Testis (tissue), 3 donors: Measurements from ENCODE around the gene LPAR1. TPM values are rescaled to one million over a fixed set of nuclear protein-coding genes. Genes with fewer than 3 reads are reported as not detected.

Experiments used
- DNase-seq: peaks from one replicate; pipeline ENCODE4 v3.0.0-alpha.2; 2019
- H3K27ac ChIP-seq, 2 donors: fragments of 200-600 bp; sonication (generic); one replicate each; pipeline ENCODE4 v1.5.1; 2019
- H3K27me3 ChIP-seq: fragments of 200-600 bp; sonication (generic); one replicate; pipeline ENCODE4 v1.5.1; 2019
- H3K36me3 ChIP-seq: fragments of 200-600 bp; sonication (generic); one replicate; pipeline ENCODE4 v1.5.1; 2017; ENCODE audit warnings: low read depth; ENCODE audit errors: missing control alignments
- H3K4me1 ChIP-seq: fragments of 200-600 bp; sonication (generic); one replicate; pipeline ENCODE4 v1.5.1; 2019
- H3K4me3 ChIP-seq, 2 donors: fragments of 200-600 bp; sonication (generic); one replicate each; pipeline ENCODE4 v1.5.1; 2017 to 2019
- H3K9me3 ChIP-seq: fragments of 200-600 bp; sonication (generic); one replicate; pipeline ENCODE4 v1.5.1; 2017
- CTCF ChIP-seq, 3 experiments: fragments of 450-650 bp in 2 of 3; fragments of 200-600 bp in 1 of 3; sonication (generic) in 1 of 3; IDR thresholded peaks; one replicate each; pipeline ENCODE4 v1.5.1; 2016 to 2019; ENCODE audit warnings: antibody characterized with exemption in 3 of 3, mild to moderate bottlenecking in 2 of 3, moderate library complexity in 1 of 3
- POLR2A ChIP-seq: fragments of 450-650 bp; IDR thresholded peaks from one replicate; pipeline ENCODE4 v1.6.1; 2017; ENCODE audit warnings: antibody characterized with exemption, mild to moderate bottlenecking, moderate library complexity
- WGBS, 2 donors: methylation state at CpG; one replicate each; pipeline ENCODE4 v1.1.5; 2018; 5-methylcytosine and 5-hydroxymethylcytosine counted together
- intact Hi-C: fragments of 100-400 bp; cut with DNase I; formaldehyde crosslinking; loops from one replicate; pipeline ENCODE4 v1.15.1; 2023; ENCODE audit warnings: low total_unique reads
- polyA plus RNA-seq: library from polyadenylated mRNA; stranded (reverse); fragments of 350-450 nt; fragmentation: Illumina TruSeq; extraction: RNeasy Lipid Tissue Mini Kit (QIAGEN cat#74804); gene quantifications from one replicate; pipeline ENCODE4 v1.2.3, GENCODE V29; 2014; ENCODE audit warnings: low read depth, low replicate concordance; ENCODE audit not compliant: insufficient read depth
- total RNA-seq, 2 donors: library from RNA; depleted of rRNA; stranded (reverse); fragments of >200 nt; gene quantifications; one replicate each; pipeline ENCODE4 v1.2.3, GENCODE V29; 2016

LPAR1 gene
- total and polyA plus RNA-seq, 3 donors from 2014 or later = 13.1 to 23.9 (median 19.5) TPM

- no peak for TF ChIP-seq CTCF (IDR thresholded peaks at IDR 0.05)
- TF ChIP-seq POLR2A = no peak
- DNase-seq = no peak
- Histone ChIP-seq H3K36me3 (no peaks in the 10 kb centered on the region), H3K27ac (no peak overlapping the region), H3K4me3 (no peak overlapping the region), H3K27me3 (no peaks in the 10 kb centered on the region), H3K4me1 (no peaks in the 10 kb centered on the region), H3K9me3 (no peaks in the 10 kb centered on the region)
- WGBS, 2 donors = 85 to 87% methylated on average over 5 of the region's 5 CpGs
- intact Hi-C loops = no loop called here
These were observed 90.7 kb downstream of the LPAR1 start for GRCh38 chr9:110947491-110948044.

- TF ChIP-seq POLR2A (no peak), CTCF (IDR thresholded peaks at IDR 0.05) (no peak)
These were observed 95.7 kb downstream of the LPAR1 start for GRCh38 chr9:110942522-110942921.

GRCh38 chr9:110940951-110941557 is 97.2 kb downstream of the LPAR1 start:
- Histone ChIP-seq H3K9me3 (no peaks in the 10 kb centered on the region), H3K27me3 (no peaks in the 10 kb centered on the region), H3K27ac (no peak overlapping the region), H3K36me3 (no peaks in the 10 kb centered on the region), H3K4me3 (no peak overlapping the region), H3K4me1 (no peaks in the 10 kb centered on the region)
- no peak for DNase-seq
- 97 to 99% methylated on average over 6 of the region's 6 CpGs for WGBS, 2 donors
- intact Hi-C loops = no loop called here
- TF ChIP-seq CTCF (IDR thresholded peaks at IDR 0.05) = no peak
- TF ChIP-seq POLR2A = no peak

More at GRCh38 chr9:110942522-110942921, 95.7 kb downstream of the LPAR1 start:
- Histone ChIP-seq H3K4me1 (no peaks in the 10 kb centered on the region), H3K9me3 (no peaks in the 10 kb centered on the region), H3K4me3 (no peak overlapping the region), H3K36me3 (no peaks in the 10 kb centered on the region), H3K27ac (no peak overlapping the region), H3K27me3 (no peaks in the 10 kb centered on the region)
- DNase-seq = no peak
- intact Hi-C loops = no loop called here
- 82 to 91% methylated on average over 1 of the region's 1 CpG for WGBS, 2 donors

GRCh38 chr9:110939573-110939972 is 98.7 kb downstream of the LPAR1 start:
- TF ChIP-seq POLR2A (no peak), CTCF (IDR thresholded peaks at IDR 0.05) (no peak)
- DNase-seq = no peak
- Histone ChIP-seq H3K4me1 (no peaks in the 10 kb centered on the region), H3K36me3 (no peaks in the 10 kb centered on the region), H3K27ac (no peak overlapping the region), H3K27me3 (no peaks in the 10 kb centered on the region), H3K4me3 (no peak overlapping the region), H3K9me3 (no peaks in the 10 kb centered on the region)
- intact Hi-C loops = no loop called here
- WGBS, 2 donors = 69 to 70% methylated on average over 1 of the region's 1 CpG

GRCh38 chr9:110939047-110939446 is 99.2 kb downstream of the LPAR1 start:
- Histone ChIP-seq H3K27me3 (no peaks in the 10 kb centered on the region), H3K36me3 (no peaks in the 10 kb centered on the region), H3K4me3 (no peak overlapping the region), H3K27ac (no peak overlapping the region), H3K4me1 (no peaks in the 10 kb centered on the region), H3K9me3 (no peaks in the 10 kb centered on the region)
- 88 to 90% methylated on average over 5 of the region's 5 CpGs for WGBS, 2 donors
- intact Hi-C loops = no loop called here
- TF ChIP-seq POLR2A = no peak
- no peak for DNase-seq
